Measurements from ENCODE around the gene NECAB3.

GRCh38 chr20:33719989-33720709 is 45.9 kb upstream of the NECAB3 start, which contains the start of gene PXMP4:
- TF ChIP-seq CTCF (conservative IDR thresholded peaks at IDR 0.05; ENCODE audit: low read depth, low read length) = no peak
- no peak for TF ChIP-seq POLR2A (IDR thresholded peaks at IDR 0.05; ENCODE audit: low read depth, low read length)
- no peak for TF ChIP-seq MAFK (IDR thresholded peaks at IDR 0.05; ENCODE audit: low read depth, low read length)
- TF ChIP-seq RAD21 (IDR thresholded peaks at IDR 0.05; ENCODE audit: low read length) = no peak
- TF ChIP-seq BHLHE40 (IDR thresholded peaks at IDR 0.05; ENCODE audit: low read depth, low read length) = no peak
- no peak for TF ChIP-seq CEBPB (IDR thresholded peaks at IDR 0.05; ENCODE audit: low read depth, low read length)

All from IMR-90 (cell line).